Stomach (tissue), 9 donors: Measurements from ENCODE around the gene NTRK3. TPM values are rescaled to one million over a fixed set of nuclear protein-coding genes. Genes with fewer than 3 reads are reported as not detected.

ENCODE experiments used
- DNase-seq, 2 donors: peaks; one replicate each; pipeline versions ENCODE4 v3.0.0 to v3.0.0-alpha.2; 2013 to 2019
- H3K27ac ChIP-seq, 5 donors: fragments of 200-600 bp in 4 of 5; sonication (generic) in 4 of 5; one replicate each; pipeline ENCODE4 v1.5.1; 2013 to 2019; ENCODE audit warnings: mild to moderate bottlenecking in 1 of 5, moderate library complexity in 1 of 5
- H3K27me3 ChIP-seq, 3 donors: fragments of 200-600 bp; sonication (generic); one replicate each; pipeline ENCODE4 v1.5.1; 2017 to 2019; ENCODE audit warnings: mixed run types in 1 of 3
- H3K36me3 ChIP-seq, 4 donors: fragments of 200-600 bp; sonication (generic); 1 replicate in 3 of 4; 2 replicates in 1 of 4; pipeline ENCODE4 v1.5.1; 2016 to 2019
- H3K4me1 ChIP-seq, 4 donors: fragments of 200-600 bp; sonication (generic); one replicate each; pipeline ENCODE4 v1.5.1; 2016 to 2019
- H3K4me3 ChIP-seq, 4 donors: fragments of 200-600 bp; sonication (generic) in 3 of 4; one replicate each; pipeline ENCODE4 v1.5.1; 2016 to 2019; ENCODE audit warnings: mild to moderate bottlenecking in 1 of 4
- H3K9me3 ChIP-seq, 4 donors: fragments of 200-600 bp; sonication (generic); one replicate each; pipeline ENCODE4 v1.5.1; 2016 to 2019
- EP300 ChIP-seq: sonication (generic); formaldehyde crosslinking; IDR thresholded peaks from one replicate; pipeline ENCODE4 v1.6.1; 2017; ENCODE audit warnings: antibody characterized with exemption
- POLR2A ChIP-seq, 4 donors: fragments of 450-650 bp; IDR thresholded peaks; one replicate each; pipeline ENCODE4 v1.6.1; 2016; ENCODE audit warnings: antibody characterized with exemption in 4 of 4, control low read depth in 2 of 4, mild to moderate bottlenecking in 1 of 4, moderate library complexity in 1 of 4
- POLR2AphosphoS5 ChIP-seq, 3 donors: sonication (generic); formaldehyde crosslinking; IDR thresholded peaks; one replicate each; pipeline ENCODE4 v1.6.1; 2016; ENCODE audit warnings: antibody characterized with exemption in 3 of 3
- WGBS, 5 donors: extraction: QIAGEN DNeasy Blood & Tissue Kit in 3 of 5; methylation state at CpG; one replicate each; pipeline versions ENCODE4 v1.1.5 to v1.1.7; 2013 to 2018; 5-methylcytosine and 5-hydroxymethylcytosine counted together
- intact Hi-C: fragments of 100-400 bp; cut with DNase I; formaldehyde crosslinking; loops from one replicate; pipeline ENCODE4 v1.15.1; 2023; ENCODE audit warnings: low total_unique reads
- polyA plus RNA-seq, 3 donors: library from polyadenylated mRNA; stranded (reverse); fragments of 200-250 nt; gene quantifications; one replicate each; pipeline ENCODE4 v1.2.3, GENCODE V29; 2013
- total RNA-seq, 5 donors: library from RNA; depleted of rRNA; stranded (reverse); fragments of >200 nt; gene quantifications; one replicate each; pipeline versions ENCODE4 v1.1.0 to v1.2.3, GENCODE V29; 2014 to 2016
- TF ChIP-seq, protein P1 (sequence below), 7 experiments: fragments of 450-650 bp in 4 of 7; fragments of 200-600 bp in 3 of 7; sonication (generic) in 3 of 7; IDR thresholded peaks; one replicate each; pipeline ENCODE4 v1.5.1; 2016 to 2019; ENCODE audit warnings: antibody characterized with exemption in 7 of 7, control low read depth in 2 of 7, mild to moderate bottlenecking in 1 of 7
- donor health status: healthy with polysubstance abuse.
- donor health status: Bipolar disorder and iron deficiency.
- donor health status: healthy.

Gene NTRK3
- total and polyA plus RNA-seq, 8 donors = under 0.01 to 18.2 (median 1.0) TPM; not detected in 1

- no peak for DNase-seq
- intact Hi-C loops = no loop called here
- TF ChIP-seq POLR2AphosphoS5 (IDR thresholded peaks at IDR 0.05) (no peak), POLR2A (IDR thresholded peaks at IDR 0.05) (no peak)
- TF ChIP-seq, protein P1, sequence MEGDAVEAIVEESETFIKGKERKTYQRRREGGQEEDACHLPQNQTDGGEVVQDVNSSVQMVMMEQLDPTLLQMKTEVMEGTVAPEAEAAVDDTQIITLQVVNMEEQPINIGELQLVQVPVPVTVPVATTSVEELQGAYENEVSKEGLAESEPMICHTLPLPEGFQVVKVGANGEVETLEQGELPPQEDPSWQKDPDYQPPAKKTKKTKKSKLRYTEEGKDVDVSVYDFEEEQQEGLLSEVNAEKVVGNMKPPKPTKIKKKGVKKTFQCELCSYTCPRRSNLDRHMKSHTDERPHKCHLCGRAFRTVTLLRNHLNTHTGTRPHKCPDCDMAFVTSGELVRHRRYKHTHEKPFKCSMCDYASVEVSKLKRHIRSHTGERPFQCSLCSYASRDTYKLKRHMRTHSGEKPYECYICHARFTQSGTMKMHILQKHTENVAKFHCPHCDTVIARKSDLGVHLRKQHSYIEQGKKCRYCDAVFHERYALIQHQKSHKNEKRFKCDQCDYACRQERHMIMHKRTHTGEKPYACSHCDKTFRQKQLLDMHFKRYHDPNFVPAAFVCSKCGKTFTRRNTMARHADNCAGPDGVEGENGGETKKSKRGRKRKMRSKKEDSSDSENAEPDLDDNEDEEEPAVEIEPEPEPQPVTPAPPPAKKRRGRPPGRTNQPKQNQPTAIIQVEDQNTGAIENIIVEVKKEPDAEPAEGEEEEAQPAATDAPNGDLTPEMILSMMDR (IDR thresholded peaks at IDR 0.05) = no peak
Measured at GRCh38 chr15:88247914-88248313, 8.6 kb downstream of the NTRK3 start.

DNA sequence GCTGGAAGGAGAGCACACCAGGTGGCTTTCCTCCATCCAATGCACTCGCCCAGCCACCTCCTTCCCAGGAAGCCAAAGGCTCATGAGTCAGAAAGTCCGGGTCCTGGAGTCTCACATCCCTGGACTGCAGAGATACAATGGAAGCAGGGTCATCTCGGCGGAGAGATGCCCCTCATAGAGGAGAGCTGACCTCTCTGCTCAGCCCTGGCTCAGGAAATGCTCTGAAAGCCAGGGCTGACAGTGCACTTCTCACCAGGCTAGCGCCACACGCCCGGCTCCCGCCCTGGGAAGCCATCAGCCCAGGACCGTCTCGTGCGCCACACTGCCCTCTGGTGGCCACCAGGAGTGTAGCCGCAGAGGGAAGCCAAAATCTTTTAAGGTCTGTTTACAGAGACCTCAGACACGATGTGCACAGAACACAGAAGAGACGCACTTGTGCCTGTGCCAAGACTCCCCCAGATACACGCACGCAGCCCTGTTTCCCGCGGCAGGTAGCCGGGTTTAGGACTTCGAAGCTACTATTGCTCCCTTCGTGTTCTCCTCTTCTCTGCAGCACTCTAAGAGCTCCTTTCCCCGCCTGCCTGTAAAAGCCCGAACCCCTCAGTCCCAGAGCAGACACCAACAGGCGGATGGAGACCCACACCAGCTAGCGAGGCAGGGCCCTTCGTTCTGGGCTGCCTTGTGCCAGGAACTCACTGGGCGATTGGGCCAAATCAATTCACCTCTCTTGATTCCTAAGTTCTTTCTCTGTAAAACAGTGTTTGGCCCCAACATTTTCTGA lies 9.7 kb downstream of the NTRK3 start:
- H3K27ac ChIP-seq = no peak overlapping the region
- 11 to 19% (median 11%) methylated on average over 26 to 27 of the region's 27 CpGs for WGBS, 5 donors
- peak; percentile 74 to 89 for DNase-seq
- intact Hi-C loops = no loop called here
- peaks cover 0 to 36% (median 4%) of the 10 kb centered on the region in 3 donors for H3K27me3 ChIP-seq
- H3K9me3 ChIP-seq = no peaks in the 10 kb centered on the region
- peaks cover 4 to 10% (median 6%) of the 10 kb centered on the region in 4 donors for H3K4me1 ChIP-seq
- peak overlapping the region in 1 of 4 donors; percentile 23 for H3K4me3 ChIP-seq
- TF ChIP-seq POLR2A (IDR thresholded peaks at IDR 0.05) = no peak
- no peak for TF ChIP-seq EP300
- TF ChIP-seq POLR2AphosphoS5 (IDR thresholded peaks at IDR 0.05) = peak in 1 of 3 donors; percentile 34
- TF ChIP-seq, protein P1 (IDR thresholded peaks at IDR 0.05) = peak in 5 of 7 experiments; percentile 81 to 94 (median 92)
- no peaks in the 10 kb centered on the region for H3K36me3 ChIP-seq

More at GRCh38 chr15:88247914-88248313, 8.6 kb downstream of the NTRK3 start:
- Histone ChIP-seq H3K4me1 (peaks cover 4 to 10% (median 6%) of the 10 kb centered on the region in 4 donors), H3K27me3 (peaks cover 0 to 47% (median 9%) of the 10 kb centered on the region in 3 donors), H3K36me3 (no peaks in the 10 kb centered on the region), H3K9me3 (no peaks in the 10 kb centered on the region), H3K27ac (no peak overlapping the region), H3K4me3 (no peak overlapping the region)
- 28 to 63% (median 43%) methylated on average over 4 of the region's 4 CpGs for WGBS, 5 donors

GRCh38 chr15:88246081-88246480 lies 10.5 kb downstream of the NTRK3 start:
- no peak for TF ChIP-seq POLR2AphosphoS5 (IDR thresholded peaks at IDR 0.05)
- TF ChIP-seq EP300 = no peak

GRCh38 chr15:88243895-88244787 lies 12.4 kb downstream of the NTRK3 start:
- DNase-seq = peak in 1 of 2 donors; percentile 26
- WGBS, 5 donors = 14 to 55% (median 32%) methylated on average over 2 of the region's 2 CpGs

More at GRCh38 chr15:88246081-88246480, 10.5 kb downstream of the NTRK3 start:
- intact Hi-C loops = no loop called here
- Histone ChIP-seq H3K9me3 (no peaks in the 10 kb centered on the region), H3K36me3 (no peaks in the 10 kb centered on the region), H3K27ac (no peak overlapping the region), H3K4me1 (peaks cover 4 to 10% (median 6%) of the 10 kb centered on the region in 4 donors), H3K4me3 (no peak overlapping the region), H3K27me3 (peaks cover 0 to 29% (median 0%) of the 10 kb centered on the region in 3 donors)
- DNase-seq = no peak
- 63 to 85% (median 75%) methylated on average over 7 of the region's 7 CpGs for WGBS, 5 donors

More at GRCh38 chr15:88243895-88244787, 12.4 kb downstream of the NTRK3 start:
- TF ChIP-seq POLR2A (IDR thresholded peaks at IDR 0.05) = no peak
- TF ChIP-seq, protein P1 (IDR thresholded peaks at IDR 0.05) = peak in 3 of 7 experiments; percentile 14 to 29 (median 29)
- no peaks in the 10 kb centered on the region for H3K36me3 ChIP-seq
- intact Hi-C loops = no loop called here
- H3K4me1 ChIP-seq = peaks cover 4 to 10% (median 6%) of the 10 kb centered on the region in 4 donors
- no peaks in the 10 kb centered on the region for H3K9me3 ChIP-seq
- no peak overlapping the region for H3K4me3 ChIP-seq
- peaks cover 0 to 25% (median 0%) of the 10 kb centered on the region in 3 donors for H3K27me3 ChIP-seq
- no peak overlapping the region for H3K27ac ChIP-seq
